OCI-LY7 (cell line): ENCODE results near the gene RFFL.

ENCODE experiments used
- CTCF ChIP-seq: fragments of 200-600 bp; sonication (generic); conservative IDR thresholded peaks from 2 replicates; pipeline ENCODE4 v1.5.1; 2014; ENCODE audit warnings: mild to moderate bottlenecking, antibody characterized with exemption, low read length, moderate library complexity, mixed read lengths
- EZH2phosphoT487 ChIP-seq: fragments of 200-600 bp; sonication (generic); IDR thresholded peaks from 2 replicates; pipeline ENCODE4 v1.6.1; 2018; ENCODE audit warnings: low read depth, borderline replicate concordance, mild to moderate bottlenecking, mixed run types, antibody characterized with exemption, low read length, moderate library complexity, mixed read lengths

GRCh38 chr17:35088881-35089585, 25.5 kb upstream of the RFFL start:
- TF ChIP-seq CTCF (peak; percentile 74), EZH2phosphoT487 (no peak)
